GM12878 (cell line): ENCODE results near the gene SERTAD1. TPM values are rescaled to one million over a fixed set of nuclear protein-coding genes. Genes with fewer than 3 reads are reported as not detected.

Source experiments
- ATAC-seq: fragments of 200-7000 bp; cut with Tn5 transposase; 3 replicates; pipeline ENCODE4 v1.9.1; 2020; ENCODE audit warnings: mild to moderate bottlenecking, moderate library complexity
- BruUV-seq: library from RNA; stranded (reverse); fragments of 400-500 nt; replicated peaks from 2 replicates; lab custom pipeline; 2021; lab: Mats Ljungman, UMichigan
- CTCF ChIA-PET: fragments of 300-600 bp; sonication (Branson Sonifier 250); formaldehyde crosslinking; extraction: SDS; loops from one replicate; lab custom pipeline; 2021; ENCODE audit warnings: inconsistent platforms; lab: Yijun Ruan, JAX
- POLR2A ChIA-PET: fragments of 350-600 bp; formaldehyde crosslinking; extraction: SDS; loops from one replicate; lab custom pipeline; 2021; ENCODE audit warnings: inconsistent platforms; lab: Charles Lee
- RAD21 ChIA-PET: fragments of 300-600 bp; sonication (Branson Sonifier 250); formaldehyde crosslinking; loops from one replicate; lab custom pipeline; 2023; ENCODE audit warnings: antibody characterized with exemption; ENCODE audit not compliant: unreplicated experiment; lab: Charles Lee
- SMC1A ChIA-PET: fragments of 300-600 bp; sonication (Branson Sonifier 250); formaldehyde crosslinking; loops from one replicate; lab custom pipeline; 2023; ENCODE audit not compliant: unreplicated experiment, uncharacterized antibody; lab: Charles Lee
- DNase-seq: peaks from one replicate; pipeline ENCODE4 v3.0.0-alpha.2; 2011; ENCODE audit warnings: low read depth, low spot score
- FAIRE-seq: peaks from 3 replicates; lab custom pipeline; 2011; peaks lifted over from hg19 to GRCh38; lab: Jason Lieb, UNC
- H2AFZ ChIP-seq: 2 replicates; pipeline ENCODE4 v1.6.0; 2011; ENCODE audit warnings: low read depth, low read length, control low read depth; ENCODE audit not compliant: control insufficient read depth
- H3K27ac ChIP-seq: 2 replicates; pipeline ENCODE4 v1.5.1; 2011; ENCODE audit warnings: control low read depth; ENCODE audit not compliant: control insufficient read depth, insufficient read depth
- H3K27me3 ChIP-seq, 2 experiments: replicated peaks in 1 of 2; 2 replicates each; pipeline versions ENCODE4 v1.6.0 to v1.6.1; 2011; ENCODE audit warnings: low read length in 1 of 2; ENCODE audit not compliant: control insufficient read depth in 2 of 2, insufficient read depth in 2 of 2
- H3K36me3 ChIP-seq, 2 experiments: 2 replicates each; pipeline ENCODE4 v1.5.1; 2011; ENCODE audit warnings: low read length in 1 of 2; ENCODE audit not compliant: control insufficient read depth in 2 of 2, insufficient read depth in 2 of 2
- H3K4me1 ChIP-seq: 2 replicates; pipeline ENCODE4 v1.6.1; 2011; ENCODE audit warnings: mild to moderate bottlenecking, low read length, moderate library complexity, mixed read lengths; ENCODE audit not compliant: control insufficient read depth, insufficient read depth
- H3K4me2 ChIP-seq: 2 replicates; pipeline ENCODE4 v1.6.0; 2011; ENCODE audit warnings: control low read depth; ENCODE audit not compliant: control insufficient read depth, insufficient read depth
- H3K4me3 ChIP-seq: fragments of 200-600 bp; sonication (generic); 2 replicates; pipeline ENCODE4 v1.5.1; 2016
- H3K79me2 ChIP-seq: 2 replicates; pipeline ENCODE4 v1.6.0; 2011; ENCODE audit warnings: low read length; ENCODE audit not compliant: control insufficient read depth, insufficient read depth
- H3K9ac ChIP-seq: 2 replicates; pipeline ENCODE4 v1.8.0; 2011; ENCODE audit warnings: low read length, control low read depth, mixed read lengths; ENCODE audit not compliant: control insufficient read depth, insufficient read depth
- H3K9me3 ChIP-seq: replicated peaks from 3 replicates; pipeline ENCODE4 v1.5.1; 2011; ENCODE audit warnings: mild to moderate bottlenecking, low read length; ENCODE audit not compliant: control insufficient read depth, insufficient read depth
- H4K20me1 ChIP-seq: 2 replicates; pipeline ENCODE4 v1.6.0; 2011; ENCODE audit not compliant: control insufficient read depth, insufficient read depth
- BMI1 ChIP-seq: fragments of 450-650 bp; IDR thresholded peaks from 2 replicates; pipeline ENCODE4 v1.6.1; 2016; ENCODE audit warnings: mild to moderate bottlenecking, moderate library complexity, borderline replicate concordance
- DPF2 ChIP-seq: fragments of 450-650 bp; IDR thresholded peaks from 2 replicates; pipeline ENCODE4 v1.6.1; 2017; ENCODE audit warnings: mild to moderate bottlenecking
- ELK1 ChIP-seq: IDR thresholded peaks from 2 replicates; pipeline ENCODE4 v1.6.1; 2012; ENCODE audit warnings: low read depth, low read length, improper control_type of control experiment
- SIX5 ChIP-seq: IDR thresholded peaks from 2 replicates; pipeline ENCODE4 v1.6.1; 2011; ENCODE audit warnings: mild to moderate bottlenecking, low read depth, low read length, moderate library complexity; ENCODE audit not compliant: severe bottlenecking
- USF2 ChIP-seq: IDR thresholded peaks from 2 replicates; pipeline ENCODE4 v1.6.1; 2011; ENCODE audit warnings: low read depth, low read length, improper control_type of control experiment, borderline replicate concordance
- WGBS: methylation state at CpG from one replicate; pipeline ENCODE4 v1.1.6; 2016; ENCODE audit warnings: low lambda C conversion rate; ENCODE audit not compliant: insufficient replicate concordance, insufficient coverage; ENCODE audit errors: missing lambda C conversion rate; 5-methylcytosine and 5-hydroxymethylcytosine counted together
- in situ Hi-C: fragments of 300-500 bp; cut with MboI; formaldehyde crosslinking; loops from 9 replicates; pipeline ENCODE4 v1.14.3; 2018; ENCODE audit warnings: mixed read lengths
- intact Hi-C: fragments of 100-400 bp; cut with micrococcal nuclease; formaldehyde crosslinking; loops from one replicate; pipeline ENCODE4 v1.14.2; 2022; ENCODE audit not compliant: unreplicated experiment
- polyA plus RNA-seq, 11 experiments: library from polyadenylated mRNA; depleted of rRNA in 4 of 11; unstranded in 6 of 11; stranded (reverse) in 5 of 11; fragments of >200 nt; fragmentation: Nextera tagmentation in 4 of 11; fragmentation: Illumina TruSeq in 1 of 11; extraction: Ambion mirVana in 4 of 11; extraction: Trizol in 1 of 11; gene quantifications; 1 replicate in 1 of 11; 2 replicates in 10 of 11; pipeline versions ENCODE4 v1.2.1 to v1.2.3, GENCODE V29; 2011 to 2016; ENCODE audit warnings: inconsistent platforms in 2 of 11, missing spikeins in 2 of 11, low read depth in 1 of 11
- total RNA-seq, 4 experiments: library from RNA; depleted of rRNA in 3 of 4; stranded (reverse); fragments of >200 nt in 3 of 4; fragmentation: Illumina TruSeq in 1 of 4; extraction: Trizol in 1 of 4; gene quantifications; 2 replicates each; pipeline versions ENCODE4 v1.2.1 to v1.2.3, GENCODE V29; 2013 to 2021

The SERTAD1 gene
- total and polyA plus RNA-seq, 10 of the 15 experiments (the other 5 are each of a cell fraction or from before 2014, with no cell fraction given), result 0.23 to 14.2 (median 8.0) TPM

GRCh38 chr19:40458597-40458974 is 32.8 kb upstream of the SERTAD1 start:
- intact Hi-C loops, result no loop called here
- CTCF ChIA-PET, result interaction anchor here (2.2 kb wide), 1 partner anchor 154 kb away, joined by 7 read pairs; no protein-coding TSS in a partner anchor
- POLR2A ChIA-PET, result no interaction called here

More at GRCh38 chr19:40458597-40458974, 32.8 kb upstream of the SERTAD1 start:
- no peak for FAIRE-seq
- TF ChIP-seq SIX5 (no peak), USF2 (no peak), ELK1 (no peak), BMI1 (no peak), DPF2 (no peak)
- TF ChIP-seq, all 136 proteins: peak for 0
- Histone ChIP-seq H3K9ac (no peak overlapping the region), H3K4me2 (no peak overlapping the region), H3K4me1 (peaks cover 15% of the 10 kb centered on the region), H2AFZ (no peak overlapping the region), H3K4me3 (no peak overlapping the region), H4K20me1 (no peaks in the 10 kb centered on the region), H3K9me3 (no peaks in the 10 kb centered on the region), H3K27ac (no peak overlapping the region), H3K27me3 (no peaks in the 10 kb centered on the region), H3K79me2 (no peaks in the 10 kb centered on the region), H3K36me3 (no peaks in the 10 kb centered on the region)
- ChIA-PET SMC1A (no interaction called here), RAD21 (no interaction called here)
- DNase-seq, result no peak
- no TSS peak for BruUV-seq
- no peak for ATAC-seq
- in situ Hi-C loops, result no loop called here
- WGBS, result 91% methylated on average over 3 of the region's 3 CpGs
